Mesothelial cell of epicardium (in vitro differentiated cells): Measurements from ENCODE around the gene CYTH2. TPM values are rescaled to one million over a fixed set of nuclear protein-coding genes. Genes with fewer than 3 reads are reported as not detected.
A peak's percentile ranks its signal among the peaks of the same experiment; 100 is the strongest.

Source experiments
- DNase-seq, 2 experiments: peaks; one replicate each; pipeline ENCODE4 v3.0.0; 2021; ENCODE audit warnings: low spot score in 2 of 2; ENCODE audit not compliant: unreplicated experiment in 2 of 2
- H3K27ac Mint-ChIP-seq: 2 replicates; pipeline ENCODE4 v1.8.0; 2021; ENCODE audit warnings: mixed read lengths
- H3K27me3 Mint-ChIP-seq: 2 replicates; pipeline ENCODE4 v1.8.0; 2021; ENCODE audit warnings: low read depth, mixed read lengths
- H3K36me3 Mint-ChIP-seq: 2 replicates; pipeline ENCODE4 v1.8.0; 2021; ENCODE audit warnings: mixed read lengths
- H3K4me1 Mint-ChIP-seq: 2 replicates; pipeline ENCODE4 v1.8.0; 2021; ENCODE audit warnings: mixed read lengths
- H3K4me3 Mint-ChIP-seq: 2 replicates; pipeline ENCODE4 v1.8.0; 2021; ENCODE audit warnings: mild to moderate bottlenecking, moderate library complexity, mixed read lengths
- H3K9me3 Mint-ChIP-seq: 2 replicates; pipeline ENCODE4 v1.8.0; 2021; ENCODE audit warnings: mixed read lengths
- total RNA-seq: library from RNA; stranded (reverse); gene quantifications from 3 replicates; pipeline ENCODE4 v1.2.1, GENCODE V29; 2021
- TF ChIP-seq, protein P1 (sequence below): fragments of 200-600 bp; sonication (generic); IDR thresholded peaks from one replicate; pipeline ENCODE4 v1.5.0; 2021; ENCODE audit warnings: antibody characterized with exemption; ENCODE audit not compliant: unreplicated experiment

CYTH2 gene
- total RNA-seq, 1 donor from 2014 or later = 190 TPM

DNA sequence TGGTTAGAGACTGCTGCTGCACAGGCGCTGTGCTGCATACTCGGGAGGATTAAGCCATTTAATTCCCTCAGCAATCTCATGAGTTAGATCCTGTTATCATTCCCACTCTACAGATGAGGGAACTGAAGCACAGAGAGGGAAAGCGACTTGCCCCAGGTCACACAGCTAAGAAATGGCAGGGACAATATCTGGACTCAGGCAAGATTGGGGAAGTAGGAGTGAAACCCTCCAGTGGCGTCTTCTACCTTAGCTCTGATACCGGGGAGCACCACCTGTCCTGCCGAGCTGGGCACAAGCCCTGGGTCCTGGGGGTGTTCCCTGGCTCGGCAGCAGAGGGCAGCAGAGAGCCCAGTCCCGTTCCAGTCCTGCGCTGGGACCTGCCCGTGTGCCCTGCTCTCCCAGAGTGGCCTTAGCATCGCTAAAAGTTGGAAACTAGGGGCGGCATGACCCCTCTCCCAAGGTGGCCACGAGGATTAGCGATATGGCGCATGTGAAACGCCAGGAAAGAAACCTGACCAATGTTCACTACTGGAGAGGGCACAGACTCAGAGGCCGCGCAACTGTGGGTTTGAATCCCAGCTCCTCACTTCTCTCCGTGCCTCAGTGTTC is 20.5 kb downstream of the CYTH2 start:
- TF ChIP-seq, protein P1, sequence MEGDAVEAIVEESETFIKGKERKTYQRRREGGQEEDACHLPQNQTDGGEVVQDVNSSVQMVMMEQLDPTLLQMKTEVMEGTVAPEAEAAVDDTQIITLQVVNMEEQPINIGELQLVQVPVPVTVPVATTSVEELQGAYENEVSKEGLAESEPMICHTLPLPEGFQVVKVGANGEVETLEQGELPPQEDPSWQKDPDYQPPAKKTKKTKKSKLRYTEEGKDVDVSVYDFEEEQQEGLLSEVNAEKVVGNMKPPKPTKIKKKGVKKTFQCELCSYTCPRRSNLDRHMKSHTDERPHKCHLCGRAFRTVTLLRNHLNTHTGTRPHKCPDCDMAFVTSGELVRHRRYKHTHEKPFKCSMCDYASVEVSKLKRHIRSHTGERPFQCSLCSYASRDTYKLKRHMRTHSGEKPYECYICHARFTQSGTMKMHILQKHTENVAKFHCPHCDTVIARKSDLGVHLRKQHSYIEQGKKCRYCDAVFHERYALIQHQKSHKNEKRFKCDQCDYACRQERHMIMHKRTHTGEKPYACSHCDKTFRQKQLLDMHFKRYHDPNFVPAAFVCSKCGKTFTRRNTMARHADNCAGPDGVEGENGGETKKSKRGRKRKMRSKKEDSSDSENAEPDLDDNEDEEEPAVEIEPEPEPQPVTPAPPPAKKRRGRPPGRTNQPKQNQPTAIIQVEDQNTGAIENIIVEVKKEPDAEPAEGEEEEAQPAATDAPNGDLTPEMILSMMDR = peak; percentile 87
- Mint-ChIP-seq H3K9me3 (no peaks in the 10 kb centered on the region), H3K27ac (no peak overlapping the region), H3K4me1 (peaks cover 29% of the 10 kb centered on the region), H3K4me3 (peak overlapping the region; percentile 13), H3K27me3 (peaks cover 7% of the 10 kb centered on the region), H3K36me3 (peaks cover 2% of the 10 kb centered on the region)
- peak; percentile 66 to 90 for DNase-seq

DNA sequence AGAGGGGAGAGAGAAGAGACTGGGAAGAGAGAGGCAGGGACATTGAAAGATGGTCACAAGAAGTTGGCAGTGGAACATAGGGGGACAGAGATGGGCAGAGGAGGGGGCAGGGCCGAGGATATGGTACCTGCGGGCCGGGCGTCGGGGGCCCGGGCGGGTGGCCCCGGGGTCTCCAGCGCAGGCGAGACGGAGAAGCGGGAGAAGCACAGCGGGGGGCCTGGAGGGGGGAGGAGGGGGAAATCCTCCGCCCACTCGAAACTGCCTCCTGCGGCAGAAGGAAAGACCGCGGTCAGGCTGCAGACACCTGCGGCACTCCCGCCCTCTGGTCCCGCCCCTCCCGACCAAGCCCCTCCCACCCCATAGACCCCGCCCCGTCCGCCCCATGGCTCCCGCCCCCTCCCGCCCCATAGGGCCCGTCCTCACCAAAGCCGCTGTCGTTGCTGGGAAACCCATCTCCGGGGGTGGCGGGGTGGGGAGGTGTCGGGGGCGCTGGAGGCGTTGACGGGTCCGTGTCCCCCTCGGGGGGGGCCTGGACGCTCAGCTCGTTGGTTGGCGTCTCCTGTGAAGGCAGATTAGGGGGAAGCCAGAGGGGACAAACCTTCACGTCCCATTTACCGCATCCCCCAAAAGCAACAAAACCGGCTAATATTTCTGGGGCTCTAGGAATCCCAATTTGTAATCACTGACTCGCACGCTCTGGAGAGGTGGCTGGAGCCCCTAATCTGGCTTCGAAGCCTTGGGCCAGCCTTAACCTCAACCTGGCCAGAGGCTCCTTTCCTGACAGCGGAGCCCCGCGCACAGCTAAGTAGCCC is 22.0 kb downstream of the CYTH2 start:
- no peak for DNase-seq
- Mint-ChIP-seq H3K4me1 (peaks cover 37% of the 10 kb centered on the region), H3K36me3 (peaks cover 2% of the 10 kb centered on the region), H3K27me3 (peaks cover 7% of the 10 kb centered on the region), H3K27ac (peak overlapping the region; percentile 77), H3K4me3 (peak overlapping the region; percentile 55), H3K9me3 (no peaks in the 10 kb centered on the region)
- TF ChIP-seq, protein P1 = no peak

DNA sequence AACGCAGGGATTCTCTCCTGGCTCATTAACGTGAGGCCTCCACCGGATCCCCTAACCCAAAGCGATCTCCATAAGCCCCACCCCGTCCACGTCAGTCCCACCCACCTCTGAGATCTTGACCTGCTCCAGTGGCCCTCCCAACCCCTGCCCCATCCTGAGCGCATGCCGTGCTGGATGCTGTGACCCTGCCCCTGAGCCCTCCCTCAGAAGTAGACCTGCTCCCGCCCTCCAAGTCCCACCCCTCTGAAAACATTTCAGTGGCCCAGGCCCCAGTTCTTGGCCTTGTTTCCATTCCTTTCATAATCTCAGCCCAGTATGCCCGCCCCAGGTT is 22.6 kb downstream of the CYTH2 start:
- no peaks in the 10 kb centered on the region for H3K9me3 Mint-ChIP-seq
- H3K36me3 Mint-ChIP-seq = no peaks in the 10 kb centered on the region
- H3K4me3 Mint-ChIP-seq = peak overlapping the region; percentile 55
- H3K27me3 Mint-ChIP-seq = peaks cover 7% of the 10 kb centered on the region
- no peak for DNase-seq
- H3K27ac Mint-ChIP-seq = peak overlapping the region; percentile 77
- peaks cover 37% of the 10 kb centered on the region for H3K4me1 Mint-ChIP-seq
- TF ChIP-seq, protein P1 = no peak

DNA sequence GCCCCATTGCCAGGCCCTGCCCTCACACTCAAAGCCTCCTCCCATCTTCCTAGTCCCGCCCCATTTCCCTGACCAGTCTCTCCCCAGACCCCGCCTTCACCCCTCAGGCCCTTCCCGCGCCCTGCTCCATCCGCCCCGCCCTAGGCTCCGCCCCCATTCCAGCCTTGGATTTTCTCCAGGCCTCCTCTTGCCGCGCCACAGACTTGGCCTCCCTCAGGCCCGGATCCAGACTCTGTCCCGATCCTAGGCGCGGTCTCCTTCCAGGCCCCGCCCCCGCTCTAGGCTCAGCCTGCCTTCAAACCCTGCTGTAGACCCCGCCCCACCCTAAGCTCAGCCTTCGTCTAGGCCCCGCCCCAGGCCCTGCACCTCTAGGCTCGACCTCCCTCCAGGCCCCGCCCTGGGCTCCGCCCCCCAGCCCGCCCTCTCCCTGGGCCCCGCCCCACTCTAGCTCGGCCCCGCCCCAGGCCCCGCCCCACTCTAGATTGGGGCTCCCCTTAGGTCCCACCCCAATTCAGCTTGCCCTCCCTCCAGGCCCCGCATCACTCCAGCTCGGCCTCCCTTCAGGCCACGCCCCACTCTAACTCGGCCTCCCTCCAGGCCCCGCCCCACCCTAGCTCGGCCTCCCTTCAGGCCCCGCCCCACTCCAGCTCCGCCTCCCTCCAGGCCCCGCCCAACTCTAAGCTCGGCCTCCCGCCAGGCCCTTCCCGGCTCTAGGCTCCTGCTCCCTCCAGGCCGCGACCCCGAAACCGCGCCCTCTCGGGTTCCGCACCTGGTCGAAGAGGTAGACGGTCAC is 24.0 kb downstream of the CYTH2 start:
- H3K9me3 Mint-ChIP-seq = no peaks in the 10 kb centered on the region
- H3K36me3 Mint-ChIP-seq = no peaks in the 10 kb centered on the region
- H3K4me3 Mint-ChIP-seq = peak overlapping the region; percentile 75
- H3K4me1 Mint-ChIP-seq = peaks cover 38% of the 10 kb centered on the region
- H3K27me3 Mint-ChIP-seq = peaks cover 7% of the 10 kb centered on the region
- peak overlapping the region; percentile 78 for H3K27ac Mint-ChIP-seq
- TF ChIP-seq, protein P1 = no peak
- DNase-seq = peak; percentile 86 to 93

DNA sequence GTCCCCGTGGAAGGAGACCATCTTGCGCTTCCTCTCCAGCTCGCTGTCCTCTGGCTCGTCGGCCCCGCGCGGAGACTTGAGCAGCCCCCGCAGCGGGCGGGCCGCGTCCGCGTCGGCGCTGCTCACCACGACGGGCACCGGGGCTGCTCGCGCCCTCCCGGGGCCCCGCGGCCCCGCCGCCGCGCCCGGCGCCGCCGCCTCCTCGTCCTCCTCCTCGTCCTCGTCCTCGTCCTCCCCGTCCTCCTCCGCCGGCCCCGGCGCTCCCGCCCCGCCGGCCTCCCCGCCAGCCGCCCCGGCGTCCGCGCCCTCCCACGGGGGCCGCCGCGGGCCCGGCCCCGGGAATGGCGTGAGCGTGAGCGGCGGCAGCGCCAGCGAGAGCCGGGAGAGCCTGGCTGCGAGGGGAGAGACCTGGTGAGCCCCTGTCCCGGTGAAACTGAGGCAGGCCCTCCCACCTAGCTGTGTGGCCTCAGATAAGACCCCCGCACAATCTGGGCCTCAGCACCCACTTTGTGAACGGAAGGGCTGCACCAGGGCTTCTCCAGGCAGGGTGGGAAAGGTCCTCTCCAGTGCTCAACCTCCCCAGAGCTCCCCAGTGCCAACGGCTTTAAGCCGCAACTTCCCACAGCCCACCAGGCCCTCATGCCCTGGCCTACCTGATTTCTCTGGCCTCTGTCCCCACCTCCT is 24.7 kb downstream of the CYTH2 start:
- DNase-seq = no peak
- TF ChIP-seq, protein P1 = no peak
- Mint-ChIP-seq H3K36me3 (no peaks in the 10 kb centered on the region), H3K27me3 (peaks cover 7% of the 10 kb centered on the region), H3K9me3 (no peaks in the 10 kb centered on the region), H3K27ac (peak overlapping the region; percentile 87), H3K4me3 (peak overlapping the region; percentile 75), H3K4me1 (peaks cover 34% of the 10 kb centered on the region)
